ENCODE results near the gene OR5AU1. TPM values are rescaled to one million over a fixed set of nuclear protein-coding genes. Genes with fewer than 3 reads are reported as not detected.
"Not testable (repeated sequence)": the region's sequence is repeated elsewhere in the genome, so short reads cannot be mapped to it uniquely, and the experiment has no call there.

Gene OR5AU1
- total RNA-seq, 4 donors from 2014 or later, result not detected

- no peaks in the 10 kb centered on the region for H3K9me3 ChIP-seq
- no peak overlapping the region for H3K27ac ChIP-seq
- no peak overlapping the region for H3K4me3 ChIP-seq
- H3K4me1 ChIP-seq, result no peaks in the 10 kb centered on the region
- H3K36me3 ChIP-seq, result no peaks in the 10 kb centered on the region
- WGBS, result 62% methylated on average over 4 of the region's 4 CpGs
- peaks cover 2% of the 10 kb centered on the region for H3K27me3 ChIP-seq
- DNase-seq (ENCODE audit: low spot score in 2 of 2), result no peak
- no peak for TF ChIP-seq POLR2AphosphoS5 (IDR thresholded peaks at IDR 0.05)
- TF ChIP-seq EP300 (IDR thresholded peaks at IDR 0.05), result no peak
- no peak for TF ChIP-seq CTCF (IDR thresholded peaks at IDR 0.05)
- TF ChIP-seq POLR2A (IDR thresholded peaks at IDR 0.05), result no peak
Observed at GRCh38 chr14:21163871-21164291, 8.0 kb upstream of the OR5AU1 start.

- Histone ChIP-seq H3K9me3 (no peaks in the 10 kb centered on the region), H3K4me1 (no peaks in the 10 kb centered on the region), H3K4me3 (no peak overlapping the region), H3K27ac (no peak overlapping the region), H3K36me3 (no peaks in the 10 kb centered on the region), H3K27me3 (peaks cover 2% of the 10 kb centered on the region)
- TF ChIP-seq EP300 (IDR thresholded peaks at IDR 0.05) (no peak), POLR2A (IDR thresholded peaks at IDR 0.05) (no peak), CTCF (IDR thresholded peaks at IDR 0.05) (no peak), POLR2AphosphoS5 (IDR thresholded peaks at IDR 0.05) (no peak)
- WGBS, result 78% methylated on average over 5 of the region's 5 CpGs
- DNase-seq (ENCODE audit: low spot score in 2 of 2), result no peak
Observed at GRCh38 chr14:21162081-21162480, 6.2 kb upstream of the OR5AU1 start.

GRCh38 chr14:21160061-21160610, 4.3 kb upstream of the OR5AU1 start:
- Histone ChIP-seq H3K9me3 (no peaks in the 10 kb centered on the region), H3K27me3 (peaks cover 2% of the 10 kb centered on the region), H3K36me3 (no peaks in the 10 kb centered on the region), H3K4me3 (no peak overlapping the region), H3K4me1 (no peaks in the 10 kb centered on the region), H3K27ac (no peak overlapping the region)
- no peak for DNase-seq (ENCODE audit: low spot score in 2 of 2)
- WGBS, result 79% methylated on average over 4 of the region's 4 CpGs
- TF ChIP-seq EP300 (IDR thresholded peaks at IDR 0.05), result no peak

- WGBS, result 29% methylated on average over 1 of the region's 1 CpG
- H3K36me3 ChIP-seq; H3K4me3 ChIP-seq; DNase-seq (ENCODE audit: low spot score in 2 of 2); H3K27ac ChIP-seq; H3K27me3 ChIP-seq; H3K4me1 ChIP-seq; H3K9me3 ChIP-seq: not testable (repeated sequence)
Observed at GRCh38 chr14:21158175-21158574, 2.3 kb upstream of the OR5AU1 start.

- DNase-seq (ENCODE audit: low spot score in 2 of 2), result no peak
- H3K4me3 ChIP-seq, result no peak overlapping the region
- no peak for TF ChIP-seq POLR2A (IDR thresholded peaks at IDR 0.05)
- no peak for TF ChIP-seq POLR2AphosphoS5 (IDR thresholded peaks at IDR 0.05)
- no peak for TF ChIP-seq EP300 (IDR thresholded peaks at IDR 0.05)
- no peak for TF ChIP-seq CTCF (IDR thresholded peaks at IDR 0.05)
Observed at GRCh38 chr14:21149641-21150367, 6.1 kb downstream of the OR5AU1 start.

GRCh38 chr14:21145437-21145836, 10.4 kb downstream of the OR5AU1 start:
- DNase-seq (ENCODE audit: low spot score in 2 of 2), result no peak
- H3K4me1 ChIP-seq, result no peaks in the 10 kb centered on the region
- H3K27ac ChIP-seq, result no peak overlapping the region
- H3K9me3 ChIP-seq, result peaks cover 13% of the 10 kb centered on the region
- TF ChIP-seq POLR2A (IDR thresholded peaks at IDR 0.05), result no peak
- TF ChIP-seq EP300 (IDR thresholded peaks at IDR 0.05), result no peak
- TF ChIP-seq CTCF (IDR thresholded peaks at IDR 0.05), result no peak
- no peak for TF ChIP-seq POLR2AphosphoS5 (IDR thresholded peaks at IDR 0.05)
- no peak overlapping the region for H3K4me3 ChIP-seq
- no peaks in the 10 kb centered on the region for H3K27me3 ChIP-seq
- H3K36me3 ChIP-seq, result no peaks in the 10 kb centered on the region

More at GRCh38 chr14:21149641-21150367, 6.1 kb downstream of the OR5AU1 start:
- no peaks in the 10 kb centered on the region for H3K4me1 ChIP-seq
- H3K9me3 ChIP-seq, result peaks cover 7% of the 10 kb centered on the region
- no peak overlapping the region for H3K27ac ChIP-seq
- WGBS, result 91% methylated on average over 4 of the region's 4 CpGs
- no peaks in the 10 kb centered on the region for H3K27me3 ChIP-seq
- no peaks in the 10 kb centered on the region for H3K36me3 ChIP-seq
